Activated CD4-positive, CD25-positive, alpha-beta regulatory T cell treated with anti-CD3 and anti-CD28 coated beads, Interleukin-2, amount 50 U/mL, for 72 hours (primary cell): ENCODE measurements around the gene RABGAP1L.

ENCODE experiments used
- DNase-seq: peaks from one replicate; pipeline ENCODE4 v3.0.0; 2021

Gene RABGAP1L

DNA sequence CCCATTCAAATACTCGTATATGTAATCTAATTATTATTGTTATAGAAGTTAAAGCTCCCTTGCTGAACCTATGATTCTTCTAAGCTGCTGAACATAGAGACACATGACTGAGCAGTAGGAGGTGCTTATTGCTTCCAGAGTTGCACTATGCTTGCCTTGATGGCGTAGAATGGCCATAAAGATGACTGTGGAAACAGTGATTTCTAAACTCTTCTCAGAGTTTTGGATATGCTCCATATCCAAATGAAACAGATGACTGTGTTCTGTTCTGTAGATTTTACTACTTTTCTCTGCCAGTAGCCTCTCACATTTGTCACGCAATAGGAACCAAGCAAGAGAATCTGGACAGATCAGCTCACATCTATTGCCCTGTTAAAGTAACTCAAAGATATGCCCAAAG is 752.3 kb downstream of the RABGAP1L start:
- DNase-seq, result no peak

GRCh38 chr1:174912264-174912663 is 752.9 kb downstream of the RABGAP1L start:
- no peak for DNase-seq

DNA sequence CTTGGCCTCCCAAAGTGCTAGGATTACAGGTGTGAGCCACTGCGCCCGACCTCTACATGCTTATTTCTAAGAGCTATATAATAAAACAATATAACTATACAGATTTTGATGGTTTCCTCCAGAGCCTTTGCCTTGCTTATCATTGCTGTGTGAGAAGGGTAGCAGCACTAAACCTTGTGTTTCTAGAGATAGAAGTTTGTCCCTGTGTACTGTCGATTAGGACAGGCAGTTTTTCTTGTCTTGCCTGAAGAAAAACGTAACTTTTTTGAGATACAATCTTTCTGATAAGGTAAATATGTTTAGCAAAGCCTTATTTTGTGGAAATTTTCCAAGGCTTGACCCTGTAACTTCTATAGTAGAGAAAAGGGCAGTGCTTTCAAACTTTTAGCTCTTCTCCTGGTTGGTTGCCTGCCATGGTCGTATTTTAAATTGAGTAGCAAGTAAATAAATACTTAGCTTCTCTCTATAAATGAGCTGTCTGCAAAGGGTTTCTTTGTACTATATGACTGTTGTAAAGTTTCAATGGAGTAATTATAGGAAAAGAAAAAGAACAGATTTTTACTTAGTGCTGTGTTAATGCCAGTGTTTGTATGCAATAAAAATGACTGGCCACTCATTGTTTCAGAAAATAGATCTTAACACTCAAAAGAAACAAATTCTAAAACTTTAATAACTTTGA is 754.0 kb downstream of the RABGAP1L start:
- DNase-seq, result no peak

DNA sequence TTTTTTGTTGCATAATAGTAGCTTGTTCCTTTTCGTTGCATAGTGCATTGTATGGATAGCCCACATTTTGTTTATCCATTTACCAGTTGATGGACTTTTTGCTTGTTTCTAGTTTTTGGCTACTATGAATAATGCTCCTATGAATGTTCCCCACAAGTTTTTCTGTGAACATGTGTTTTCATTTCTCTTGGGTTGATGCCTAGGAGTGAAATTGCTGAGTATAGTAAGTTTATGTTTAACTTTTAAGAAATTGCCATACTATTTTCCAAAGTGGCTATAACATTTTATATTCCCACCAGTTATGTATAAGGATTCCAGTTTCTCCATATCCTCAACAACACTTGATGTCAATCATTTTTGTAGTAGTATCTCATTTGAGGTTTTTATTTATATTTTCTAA is 755.7 kb downstream of the RABGAP1L start:
- DNase-seq, result no peak

DNA sequence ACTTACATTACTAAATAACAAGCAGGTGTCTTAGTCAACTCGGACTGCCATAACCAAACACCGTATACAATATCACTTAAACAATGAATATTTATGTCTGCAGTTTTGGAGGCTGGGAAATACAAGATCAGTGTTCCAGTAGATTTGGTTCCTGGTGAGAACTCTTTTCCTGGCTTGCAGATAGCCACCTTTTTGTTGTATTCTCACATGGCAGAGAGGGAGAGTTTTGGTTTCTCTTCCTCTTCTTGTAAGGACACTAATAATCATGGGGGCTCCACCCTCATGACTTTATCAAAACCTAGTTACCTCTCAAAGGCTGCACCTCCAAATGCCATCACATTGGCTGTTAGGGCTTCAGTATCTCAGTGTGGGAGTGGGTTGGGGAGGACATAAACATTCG is 757.5 kb downstream of the RABGAP1L start:
- no peak for DNase-seq

DNA sequence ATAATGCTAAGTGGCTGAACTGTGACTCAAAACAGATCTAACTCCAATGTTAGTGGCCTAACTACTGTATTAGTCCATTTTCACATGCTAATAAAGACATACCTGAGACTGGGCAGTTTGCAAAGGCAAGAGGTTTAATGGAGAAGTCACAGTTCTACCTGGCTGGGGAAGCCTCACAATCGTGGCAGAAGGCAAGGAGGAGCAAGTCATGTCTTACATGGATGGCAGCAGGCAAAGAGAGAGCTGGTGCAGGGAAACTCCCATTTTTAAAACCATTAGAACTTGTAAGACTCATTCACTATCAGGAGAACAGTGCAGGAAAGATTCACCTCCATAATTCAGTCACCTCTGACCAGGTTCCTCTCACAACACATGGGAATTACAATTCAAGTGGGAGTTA is 760.8 kb downstream of the RABGAP1L start:
- DNase-seq, result no peak

GRCh38 chr1:174922121-174922520 is 762.8 kb downstream of the RABGAP1L start:
- DNase-seq, result no peak

DNA sequence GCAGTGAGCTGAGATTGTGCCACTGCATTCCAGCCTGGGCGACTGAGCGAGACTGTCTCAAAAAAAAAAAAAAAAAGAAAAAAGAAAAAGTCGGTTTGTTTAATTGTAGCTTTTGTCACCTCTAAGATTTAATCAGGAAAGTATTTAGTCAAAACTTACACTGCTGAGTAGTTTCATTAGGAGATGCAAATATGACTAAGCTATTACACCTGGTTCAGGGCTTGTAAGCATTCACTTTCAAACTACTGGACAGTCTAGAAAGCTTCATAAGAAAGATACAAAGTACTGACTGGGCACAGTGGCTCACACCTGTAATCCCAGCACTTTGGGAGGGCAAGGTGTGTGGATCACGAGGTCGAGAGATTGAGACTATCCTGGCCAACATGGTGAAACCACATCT is 764.5 kb downstream of the RABGAP1L start:
- no peak for DNase-seq

GRCh38 chr1:174928541-174928940 is 769.2 kb downstream of the RABGAP1L start:
- DNase-seq, result no peak

GRCh38 chr1:174931214-174931613 is 771.9 kb downstream of the RABGAP1L start:
- DNase-seq, result no peak

DNA sequence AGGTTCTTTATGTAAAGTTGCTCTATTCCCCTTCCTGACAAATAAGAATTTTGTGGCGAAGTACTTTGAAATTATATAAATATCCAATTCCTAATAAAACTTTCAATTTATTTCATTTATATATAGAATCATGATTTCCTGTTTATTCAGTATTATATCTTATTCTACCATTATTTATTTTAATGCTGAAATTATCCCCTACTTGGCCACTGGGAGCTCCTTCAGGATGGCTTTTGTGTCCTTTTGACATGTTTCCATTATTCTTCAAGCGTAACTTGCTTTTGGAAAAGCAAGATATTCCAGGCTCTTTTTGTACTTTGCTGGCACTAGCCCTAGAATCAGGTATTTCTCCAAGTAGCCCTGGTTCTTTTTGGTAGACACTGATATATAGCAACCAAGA is 773.3 kb downstream of the RABGAP1L start:
- DNase-seq, result no peak

DNA sequence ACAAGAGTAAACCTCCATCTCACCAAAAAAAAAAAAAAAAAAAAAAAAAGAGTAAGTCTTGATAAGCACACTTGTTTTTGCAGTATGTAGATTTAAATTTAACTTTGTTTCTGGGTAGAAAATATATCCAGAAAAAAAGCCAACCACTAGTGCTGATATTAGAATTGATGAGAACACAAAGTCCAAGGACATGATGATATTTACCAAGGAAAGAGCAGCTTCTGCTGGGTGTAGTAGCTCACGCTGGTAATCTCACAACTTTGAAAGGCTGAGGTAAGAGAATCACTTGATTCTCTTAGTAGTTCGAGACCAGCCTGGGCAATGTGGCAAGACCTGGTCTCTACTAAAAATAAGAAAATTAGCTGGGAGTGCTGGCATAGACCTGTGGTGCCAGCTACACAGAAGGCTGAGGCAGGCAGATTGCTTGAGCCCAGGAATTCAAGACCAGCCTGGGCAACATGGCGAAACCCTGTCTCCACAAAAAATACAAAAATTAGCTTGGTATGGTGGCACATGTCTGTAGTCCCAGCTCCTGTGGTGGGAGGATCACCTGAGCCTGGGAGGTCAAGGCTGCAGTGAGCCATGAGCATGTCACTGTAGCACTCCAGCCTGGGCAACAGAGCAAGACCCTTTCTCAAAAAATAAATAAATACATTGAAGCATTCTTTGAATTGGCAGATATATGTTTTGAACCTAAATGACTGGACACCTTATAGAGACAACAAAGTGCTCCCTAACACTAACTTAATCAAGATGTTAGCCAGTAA is 776.8 kb downstream of the RABGAP1L start:
- no peak for DNase-seq

GRCh38 chr1:174938281-174939007 is 779.1 kb downstream of the RABGAP1L start:
- DNase-seq, result no peak

DNA sequence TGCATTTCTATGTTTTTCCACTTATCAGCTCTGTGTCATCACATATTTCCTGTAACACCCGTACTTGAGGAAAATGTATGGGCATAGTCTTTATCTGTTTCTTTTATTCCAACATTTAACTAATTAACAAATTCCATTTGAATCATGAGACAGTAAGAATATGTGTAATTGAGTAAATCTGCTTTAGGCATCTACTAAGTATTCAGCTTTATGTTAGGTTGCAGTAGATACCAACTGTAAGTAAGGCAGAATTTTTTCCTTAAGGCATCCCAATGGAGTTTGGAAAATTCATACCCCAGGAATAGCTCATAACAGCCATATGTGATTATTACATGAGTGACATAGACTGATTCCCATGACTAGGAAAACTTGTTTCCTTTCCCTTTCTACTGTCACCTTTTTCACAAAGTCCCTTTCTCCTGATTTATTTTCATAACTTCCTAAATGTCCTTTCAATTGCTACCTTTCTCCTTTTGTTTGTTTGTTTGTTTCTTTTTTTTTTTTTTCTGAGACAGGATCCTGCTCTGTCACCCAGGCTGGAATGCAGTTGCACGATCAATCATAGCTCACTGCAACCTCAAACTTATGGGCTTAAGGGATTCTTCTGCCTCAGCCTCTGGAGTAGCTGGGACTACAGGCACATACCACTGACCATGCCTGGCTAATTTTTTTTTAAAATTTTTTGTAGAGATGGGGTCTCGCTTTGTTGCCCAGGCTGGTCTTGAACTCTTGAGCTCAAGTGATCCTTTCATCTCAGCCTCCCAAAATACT is 780.6 kb downstream of the RABGAP1L start:
- no peak for DNase-seq

GRCh38 chr1:174940646-174941175 is 781.4 kb downstream of the RABGAP1L start:
- no peak for DNase-seq

DNA sequence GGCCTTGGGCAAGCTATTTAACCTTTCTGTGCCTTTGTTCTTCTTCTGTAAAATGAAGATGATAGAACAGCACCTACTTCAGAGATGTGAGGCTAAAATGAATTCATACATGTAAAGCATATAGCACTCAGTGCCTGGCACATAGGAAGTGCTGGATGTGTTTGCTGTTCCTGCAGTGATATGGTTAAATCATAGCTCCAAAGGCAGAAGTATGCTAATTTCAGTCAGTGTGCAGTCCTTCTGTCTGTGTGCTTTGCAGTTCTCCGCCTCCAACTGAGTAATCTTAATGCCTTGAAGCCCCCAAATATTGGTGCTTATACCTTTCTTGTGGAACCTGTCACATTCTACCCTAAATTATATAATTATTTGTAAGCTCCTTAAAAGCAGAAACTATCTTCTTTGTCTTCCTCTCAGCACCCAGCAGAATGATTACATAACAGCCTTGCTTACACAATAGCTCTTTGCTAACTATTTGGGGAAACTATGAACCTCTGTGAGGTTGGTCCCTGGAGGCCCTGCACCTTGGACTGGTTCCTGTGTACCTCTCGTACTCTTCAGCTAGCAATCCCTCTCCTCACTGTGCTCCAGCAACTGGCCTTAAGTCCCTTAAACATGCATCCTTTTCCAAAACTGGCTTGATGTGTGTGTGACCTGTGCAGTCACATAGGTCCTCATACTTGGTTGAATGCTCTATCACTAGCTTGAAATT is 783.4 kb downstream of the RABGAP1L start:
- DNase-seq, result no peak

DNA sequence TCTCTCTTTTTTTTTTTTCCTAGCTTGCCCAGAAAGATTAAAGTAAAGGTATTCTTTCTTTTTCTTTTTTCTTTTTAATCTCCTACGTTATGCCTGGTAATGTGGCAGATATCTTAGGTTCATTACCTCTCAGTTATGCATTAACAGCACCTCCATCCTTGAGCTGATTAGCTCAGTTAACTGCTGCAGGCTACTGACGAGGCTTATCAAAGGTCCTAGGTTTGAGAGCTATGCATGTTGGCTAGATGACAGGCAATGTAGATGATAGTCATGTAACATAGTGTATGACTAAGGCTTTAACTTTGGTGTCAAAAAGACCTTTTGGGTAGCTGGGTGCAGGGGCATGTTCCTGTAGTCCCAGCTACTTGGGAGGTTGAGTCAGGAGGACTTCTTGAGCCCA is 786.7 kb downstream of the RABGAP1L start:
- no peak for DNase-seq

- no peak for DNase-seq
These were observed 789.7 kb downstream of the RABGAP1L start for GRCh38 chr1:174949061-174949460.

GRCh38 chr1:174949645-174950044 is 790.3 kb downstream of the RABGAP1L start:
- DNase-seq, result no peak

GRCh38 chr1:174953285-174954072 is 794.2 kb downstream of the RABGAP1L start:
- DNase-seq, result no peak

DNA sequence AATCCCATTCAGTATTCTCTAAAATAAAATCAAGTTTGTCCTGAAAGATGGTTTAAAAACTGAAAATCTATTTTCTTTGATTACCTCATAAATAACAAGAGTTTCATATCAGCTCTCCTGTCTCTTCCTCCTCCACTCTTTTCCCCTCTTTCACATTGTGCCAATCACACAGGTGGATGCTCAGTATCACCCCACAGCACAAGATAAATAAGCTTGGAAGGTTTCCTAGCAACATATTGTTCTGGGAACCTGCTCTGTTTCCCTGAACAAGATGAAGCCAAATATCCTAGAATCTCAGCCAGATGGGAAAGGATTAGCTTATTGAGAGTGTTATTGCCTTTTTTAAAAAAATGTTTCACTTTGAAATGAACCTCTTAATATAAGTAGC is 794.7 kb downstream of the RABGAP1L start:
- no peak for DNase-seq
